Measurements from ENCODE around the gene NLRX1. TPM values are rescaled to one million over a fixed set of nuclear protein-coding genes. Genes with fewer than 3 reads are reported as not detected.
A peak's percentile ranks its signal among the peaks of the same experiment; 100 is the strongest.
"Not testable (repeated sequence)": the region's sequence is repeated elsewhere in the genome, so short reads cannot be mapped to it uniquely, and the experiment has no call there.

Gene NLRX1
- total RNA-seq, 1 donor from 2014 or later: 10.2 TPM

- H3K27me3 ChIP-seq: no peaks in the 10 kb centered on the region
- H3K4me1 Mint-ChIP-seq: peaks cover 16% of the 10 kb centered on the region
- H3K79me2 ChIP-seq (ENCODE audit: low read depth): no peaks in the 10 kb centered on the region
These were observed 13.3 kb downstream of the NLRX1 start for GRCh38 chr11:119181677-119182412.

GRCh38 chr11:119184399-119184798, 15.9 kb downstream of the NLRX1 start:
- not testable (repeated sequence) for H3K9me3 Mint-ChIP-seq; H3K79me2 ChIP-seq (ENCODE audit: low read depth)
- peaks cover 12% of the 10 kb centered on the region for H3K4me1 Mint-ChIP-seq

More at GRCh38 chr11:119181677-119182412, 13.3 kb downstream of the NLRX1 start:
- Mint-ChIP-seq H3K36me3 (no peaks in the 10 kb centered on the region), H3K27ac (no peak overlapping the region), H3K9me3 (no peaks in the 10 kb centered on the region), H3K4me3 (no peak overlapping the region), H3K27me3 (ENCODE audit: insufficient read depth, low read depth) (peaks cover 3% of the 10 kb centered on the region)
- Histone ChIP-seq H3K36me3 (no peaks in the 10 kb centered on the region), H3K9ac (no peak overlapping the region), H3K27ac (no peak overlapping the region), H3K9me3 (ENCODE audit: low read depth) (no peaks in the 10 kb centered on the region), H2AFZ (replicated peaks) (no peak overlapping the region), H3K4me1 (no peaks in the 10 kb centered on the region), H4K20me1 (ENCODE audit: low read depth) (no peaks in the 10 kb centered on the region), H3K4me2 (no peak overlapping the region), H3F3A (ENCODE audit: low read depth) (no peaks in the 10 kb centered on the region), H3K4me3 (no peak overlapping the region)
- TF ChIP-seq EZH2 (IDR thresholded peaks at IDR 0.05) (no peak), EZH2phosphoT487 (IDR thresholded peaks at IDR 0.05) (no peak)
- no peak for DNase-seq (ENCODE audit: low spot score)

GRCh38 chr11:119185981-119186634, 17.6 kb downstream of the NLRX1 start:
- Histone ChIP-seq H3K27ac (no peak overlapping the region), H3F3A (ENCODE audit: low read depth) (no peaks in the 10 kb centered on the region), H3K36me3 (no peaks in the 10 kb centered on the region), H3K79me2 (ENCODE audit: low read depth) (no peaks in the 10 kb centered on the region), H2AFZ (replicated peaks) (no peak overlapping the region), H4K20me1 (ENCODE audit: low read depth) (no peaks in the 10 kb centered on the region), H3K9ac (no peak overlapping the region), H3K27me3 (no peaks in the 10 kb centered on the region), H3K4me2 (no peak overlapping the region), H3K4me1 (no peaks in the 10 kb centered on the region), H3K4me3 (no peak overlapping the region), H3K9me3 (ENCODE audit: low read depth) (no peaks in the 10 kb centered on the region)
- peaks cover 10% of the 10 kb centered on the region for H3K27me3 Mint-ChIP-seq (ENCODE audit: insufficient read depth, low read depth)
- H3K4me1 Mint-ChIP-seq: peaks cover 12% of the 10 kb centered on the region
- H3K36me3 Mint-ChIP-seq: no peaks in the 10 kb centered on the region
- TF ChIP-seq EZH2phosphoT487 (IDR thresholded peaks at IDR 0.05) (no peak), EZH2 (IDR thresholded peaks at IDR 0.05) (no peak), CTCF (IDR thresholded peaks at IDR 0.05) (no peak)
- H3K4me3 Mint-ChIP-seq: no peak overlapping the region
- no peaks in the 10 kb centered on the region for H3K9me3 Mint-ChIP-seq
- DNase-seq (ENCODE audit: low spot score): no peak
- H3K27ac Mint-ChIP-seq: peak overlapping the region; percentile 32

More at GRCh38 chr11:119184399-119184798, 15.9 kb downstream of the NLRX1 start:
- not testable (repeated sequence) for H3K27me3 Mint-ChIP-seq (ENCODE audit: insufficient read depth, low read depth); H3F3A ChIP-seq (ENCODE audit: low read depth); H3K4me2 ChIP-seq; H3K27ac ChIP-seq; H3K9me3 ChIP-seq (ENCODE audit: low read depth); H3K4me3 ChIP-seq; H3K36me3 Mint-ChIP-seq; H3K36me3 ChIP-seq; H2AFZ ChIP-seq (replicated peaks); H3K4me1 ChIP-seq; H3K27me3 ChIP-seq; H3K4me3 Mint-ChIP-seq; H3K27ac Mint-ChIP-seq; DNase-seq (ENCODE audit: low spot score); H3K9ac ChIP-seq; H4K20me1 ChIP-seq (ENCODE audit: low read depth)

GRCh38 chr11:119187123-119187892, 18.8 kb downstream of the NLRX1 start:
- Histone ChIP-seq H3K79me2 (ENCODE audit: low read depth) (no peaks in the 10 kb centered on the region), H3K4me2 (no peak overlapping the region), H3K27ac (no peak overlapping the region), H3K9me3 (ENCODE audit: low read depth) (no peaks in the 10 kb centered on the region), H2AFZ (replicated peaks) (no peak overlapping the region), H3F3A (ENCODE audit: low read depth) (no peaks in the 10 kb centered on the region), H3K27me3 (no peaks in the 10 kb centered on the region), H3K4me3 (no peak overlapping the region), H4K20me1 (ENCODE audit: low read depth) (no peaks in the 10 kb centered on the region), H3K36me3 (no peaks in the 10 kb centered on the region), H3K9ac (no peak overlapping the region), H3K4me1 (no peaks in the 10 kb centered on the region)
- TF ChIP-seq EZH2phosphoT487 (IDR thresholded peaks at IDR 0.05): no peak
- TF ChIP-seq EZH2 (IDR thresholded peaks at IDR 0.05): no peak
- TF ChIP-seq CTCF (IDR thresholded peaks at IDR 0.05): no peak
- peaks cover 12% of the 10 kb centered on the region for H3K4me1 Mint-ChIP-seq
- no peak for DNase-seq (ENCODE audit: low spot score)
- no peaks in the 10 kb centered on the region for H3K9me3 Mint-ChIP-seq
- H3K27ac Mint-ChIP-seq: no peak overlapping the region
- H3K36me3 Mint-ChIP-seq: no peaks in the 10 kb centered on the region
- H3K4me3 Mint-ChIP-seq: no peak overlapping the region
- peaks cover 11% of the 10 kb centered on the region for H3K27me3 Mint-ChIP-seq (ENCODE audit: insufficient read depth, low read depth)
